Measurements from ENCODE around the gene GNG3. TPM values are rescaled to one million over a fixed set of nuclear protein-coding genes. Genes with fewer than 3 reads are reported as not detected.
"Not testable (repeated sequence)": the region's sequence is repeated elsewhere in the genome, so short reads cannot be mapped to it uniquely, and the experiment has no call there.

Gene GNG3
- total RNA-seq, 1 experiment from 2014 or later = not detected

DNA sequence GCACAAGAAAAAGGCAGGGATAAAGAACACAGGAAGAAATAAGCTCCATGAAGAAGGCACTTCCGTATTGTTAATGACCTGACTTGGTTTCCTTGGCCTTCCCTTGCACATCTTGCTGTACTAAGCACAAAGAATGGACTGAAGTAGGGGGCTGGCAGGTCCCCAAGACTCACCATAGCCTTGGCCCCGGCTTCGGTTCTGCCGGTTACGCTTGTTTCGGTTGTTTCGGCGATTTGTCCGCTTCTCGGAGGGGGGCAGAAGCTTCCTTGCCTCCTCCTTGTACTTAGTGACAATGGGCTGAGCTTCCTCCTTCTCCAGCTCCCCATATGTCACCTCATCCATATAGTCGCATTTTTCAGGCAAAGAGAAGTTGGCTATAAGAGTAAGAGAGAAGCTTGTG lies 9.3 kb downstream of the GNG3 start:
- DNase-seq (ENCODE audit: low read depth) = no peak

- peak; percentile 25 for DNase-seq (ENCODE audit: low read depth)
Observed at GRCh38 chr11:62719302-62719978, 12.0 kb downstream of the GNG3 start.

DNA sequence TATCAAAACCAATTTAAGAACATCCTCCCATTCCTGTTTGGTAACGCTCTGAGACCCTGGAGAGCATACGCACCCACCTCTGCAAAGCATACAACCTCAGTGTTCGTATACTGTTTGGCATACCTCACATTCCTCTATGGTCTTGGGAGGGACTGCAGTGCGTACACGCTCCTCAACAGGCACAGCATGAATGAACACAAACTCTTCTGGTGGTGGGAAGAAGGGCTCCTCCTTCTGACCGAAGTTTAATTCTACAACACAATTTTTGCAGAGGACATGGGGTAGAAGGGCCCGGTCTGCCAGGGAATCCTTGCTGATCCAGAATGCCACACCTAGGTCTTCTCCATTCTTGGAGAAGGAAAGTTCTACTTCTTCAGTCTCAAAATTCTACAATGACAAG lies 14.5 kb downstream of the GNG3 start:
- DNase-seq (ENCODE audit: low read depth) = peak; percentile 33

- no peak for DNase-seq (ENCODE audit: low read depth)
Observed at GRCh38 chr11:62724171-62724570, 16.7 kb downstream of the GNG3 start.

DNA sequence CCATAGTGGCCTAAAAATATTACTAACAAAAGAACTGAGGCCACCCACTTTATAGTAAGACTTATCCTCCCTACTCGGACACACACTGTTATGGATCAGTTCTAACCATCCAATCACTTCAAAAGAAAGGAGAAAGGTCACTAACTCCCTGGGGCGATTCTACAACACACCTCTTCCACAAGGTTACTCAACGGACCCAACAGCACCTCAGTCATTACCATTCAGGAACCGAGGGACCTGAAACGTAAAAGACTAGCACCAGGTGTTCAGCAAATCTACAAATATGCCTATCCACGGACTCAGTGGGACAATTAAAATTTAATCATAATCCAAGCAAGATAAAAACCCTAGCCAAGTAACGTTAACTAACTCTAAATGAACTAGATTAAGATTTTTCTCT lies 18.2 kb downstream of the GNG3 start:
- DNase-seq (ENCODE audit: low read depth) = no peak

DNA sequence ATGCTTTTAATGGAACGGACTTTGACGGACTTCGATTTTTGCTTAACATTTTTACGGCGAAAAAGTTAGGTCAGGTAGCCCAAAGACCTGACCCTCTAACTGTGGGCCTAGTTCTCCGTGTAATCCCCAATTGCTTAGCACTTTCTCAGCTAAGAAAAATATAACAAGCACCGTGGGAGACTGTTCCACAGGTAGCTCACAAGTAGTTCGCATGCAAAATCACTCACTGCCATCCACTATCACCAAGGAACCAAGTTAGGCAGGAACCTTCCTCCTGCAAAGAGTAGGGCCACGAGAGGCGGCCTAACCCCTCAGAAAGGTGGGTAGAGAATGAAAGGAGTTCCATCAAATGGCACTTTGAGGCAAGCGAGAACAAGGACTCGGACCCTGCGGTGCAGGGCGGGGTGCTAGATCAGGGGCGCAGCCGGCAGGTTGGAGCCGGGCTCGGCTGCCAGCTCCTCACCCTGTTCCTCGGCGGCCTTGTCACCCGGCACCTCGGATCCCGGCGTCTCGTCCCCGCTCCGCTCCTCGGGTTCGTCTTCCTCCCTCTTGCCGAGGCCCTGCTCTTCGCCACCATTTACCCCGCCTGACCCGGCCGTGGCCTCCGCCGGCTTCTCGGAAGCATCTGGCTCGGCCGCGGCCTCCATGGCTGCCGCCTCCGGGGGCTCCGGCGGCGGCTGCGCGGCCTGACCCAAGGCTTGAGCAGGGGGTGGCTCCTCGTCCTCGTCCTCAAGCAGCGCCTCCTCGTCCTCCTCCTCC lies 18.9 kb downstream of the GNG3 start:
- DNase-seq (ENCODE audit: low read depth) = no peak

DNA sequence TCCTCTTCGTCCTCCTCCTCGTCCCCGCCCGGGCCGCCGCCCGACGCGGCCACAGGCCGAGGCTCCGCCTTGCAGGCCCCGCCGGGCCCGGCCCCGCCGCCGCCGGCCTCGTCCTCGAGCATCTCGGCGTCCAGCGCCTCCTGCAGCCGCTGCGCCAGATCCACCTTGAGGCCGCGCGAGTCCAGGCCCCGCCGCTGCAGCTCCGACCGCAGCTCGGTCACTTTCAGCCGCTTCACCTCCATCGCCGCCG lies 19.4 kb downstream of the GNG3 start:
- no peak for DNase-seq (ENCODE audit: low read depth)

DNA sequence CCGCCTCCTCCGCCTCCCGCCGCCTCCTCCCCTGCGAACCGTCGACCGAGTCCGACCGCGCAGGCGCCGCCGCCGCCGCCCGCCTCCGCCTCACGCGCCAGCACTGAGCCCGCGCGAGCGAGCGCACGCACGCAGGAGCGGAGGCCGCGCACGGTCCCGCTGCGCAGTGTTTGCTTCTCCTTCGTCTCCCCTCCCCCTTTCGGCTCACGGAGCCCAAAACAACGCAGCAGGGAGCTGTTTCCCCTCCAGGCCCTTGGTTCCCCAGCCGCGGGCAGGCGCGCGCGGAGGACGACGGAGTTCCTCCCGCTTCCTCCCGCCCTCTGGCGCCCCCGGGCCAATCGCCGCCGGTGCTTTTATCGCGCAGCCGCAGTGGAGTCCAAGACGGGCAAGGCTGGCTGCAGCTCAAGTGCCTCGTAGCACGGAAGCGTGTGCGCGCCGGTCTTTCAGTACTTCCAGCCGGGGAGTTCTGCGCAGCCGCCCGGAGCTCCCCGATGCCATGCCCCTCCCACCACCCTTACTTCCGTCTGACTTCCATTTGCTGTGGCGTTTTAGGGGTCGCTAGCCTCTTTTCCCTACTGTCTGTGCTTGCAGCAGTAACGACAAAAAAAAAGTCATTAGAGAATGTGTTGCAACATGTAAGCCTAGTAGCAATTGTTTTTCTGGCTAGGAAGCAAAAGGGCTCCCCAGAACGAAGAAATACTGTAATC lies 19.8 kb downstream of the GNG3 start, which contains the start of gene HNRNPUL2:
Gene HNRNPUL2 (minus strand): TSS at position 293 of the 707 bp plus-strand sequence. CDS start 301 bp downstream, outside the sequence.
- peak; percentile 99 for DNase-seq (ENCODE audit: low read depth)

DNA sequence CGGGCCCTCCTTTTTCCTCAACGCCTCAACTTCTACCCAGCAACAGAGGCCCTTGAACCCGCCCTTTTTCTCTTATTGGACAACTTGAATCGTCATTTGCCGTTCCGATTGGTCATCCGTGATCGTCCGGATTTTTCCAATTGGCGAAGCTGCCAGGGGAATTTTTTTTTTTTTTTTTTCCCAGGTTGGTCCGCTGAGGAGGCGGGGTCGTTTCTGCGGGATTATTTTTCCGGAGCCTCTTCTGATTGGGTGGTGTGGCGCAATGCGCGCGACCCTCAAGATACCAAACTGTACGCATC lies 20.3 kb downstream of the GNG3 start:
- DNase-seq (ENCODE audit: low read depth) = peak; percentile 99

GRCh38 chr11:62728171-62728988 lies 20.9 kb downstream of the GNG3 start, which contains the start of gene TTC9C:
Gene TTC9C (plus strand): TSS chr11:62728486. CDS start chr11:62728849, 363 bp downstream.
- DNase-seq (ENCODE audit: low read depth) = peak; percentile 86

GRCh38 chr11:62730076-62730475 lies 22.6 kb downstream of the GNG3 start:
- not testable (repeated sequence) for DNase-seq (ENCODE audit: low read depth)

GRCh38 chr11:62732830-62733229 lies 25.4 kb downstream of the GNG3 start:
- DNase-seq (ENCODE audit: low read depth) = peak; percentile 57

- DNase-seq (ENCODE audit: low read depth) = no peak
Observed at GRCh38 chr11:62737196-62737595, 29.7 kb downstream of the GNG3 start.

DNA sequence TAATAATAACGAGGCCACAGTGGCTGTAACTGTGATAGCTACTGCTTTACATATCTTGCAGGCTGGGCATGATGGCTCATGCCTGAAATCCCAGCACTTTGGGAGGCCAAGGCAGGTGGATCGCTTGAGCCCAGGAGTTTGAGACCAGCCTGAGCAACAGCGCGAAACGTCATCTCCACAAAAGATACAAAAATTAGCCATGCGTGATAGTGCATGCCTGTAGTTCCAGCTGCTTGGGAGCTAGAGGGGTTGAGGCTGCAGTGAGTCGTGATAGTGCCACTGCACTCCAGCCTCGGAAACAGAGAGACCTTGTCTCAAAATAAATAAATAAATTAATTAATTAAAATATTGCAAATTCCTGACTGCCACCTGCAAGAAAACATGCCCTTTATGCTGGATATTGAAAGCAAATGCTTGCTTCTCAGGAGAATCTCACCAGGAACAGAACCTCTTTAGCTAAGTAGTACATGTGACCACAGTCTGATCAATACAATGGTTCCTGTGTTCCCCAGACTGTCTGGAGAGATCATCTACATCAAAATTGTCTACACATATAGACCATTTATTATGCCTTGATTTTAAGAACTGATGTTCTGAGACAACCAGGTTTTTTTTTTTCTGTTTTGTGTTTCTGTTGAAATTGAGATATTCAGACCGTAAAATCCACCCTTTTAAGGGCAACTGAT lies 40.1 kb downstream of the GNG3 start:
- no peak for DNase-seq (ENCODE audit: low read depth)

- not testable (repeated sequence) for DNase-seq (ENCODE audit: low read depth)
Observed at GRCh38 chr11:62749931-62750330, 42.5 kb downstream of the GNG3 start.

DNA sequence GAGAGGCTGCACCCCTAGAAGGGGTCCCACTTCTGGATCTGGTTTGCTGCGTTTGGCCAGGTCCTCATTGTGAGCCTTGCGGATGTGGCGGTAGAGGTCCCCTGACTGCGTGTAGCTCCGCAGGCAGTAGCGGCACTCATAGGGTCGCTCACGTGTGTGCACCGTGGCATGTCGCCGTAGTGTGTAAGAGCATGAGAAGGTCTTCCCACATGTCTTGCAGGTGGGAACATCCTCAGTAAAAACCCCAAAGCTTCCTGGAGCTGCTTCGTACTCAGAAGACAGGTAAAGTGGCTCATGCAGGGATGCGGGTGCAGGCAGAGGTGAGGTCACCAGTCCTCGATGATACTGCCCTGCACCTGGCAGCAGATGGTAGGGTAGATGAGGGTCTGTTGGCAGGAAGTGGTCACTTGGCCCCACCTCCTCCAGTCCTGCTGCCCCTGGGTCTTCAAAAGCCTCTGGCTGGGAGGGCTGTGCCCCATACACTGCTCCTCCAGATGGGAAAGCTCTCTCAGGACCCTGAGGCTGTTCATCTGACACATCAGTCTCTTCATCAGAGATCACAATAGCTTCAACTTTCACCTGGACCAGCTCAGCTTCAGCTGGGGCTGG lies 44.8 kb downstream of the GNG3 start:
- DNase-seq (ENCODE audit: low read depth) = no peak

DNA sequence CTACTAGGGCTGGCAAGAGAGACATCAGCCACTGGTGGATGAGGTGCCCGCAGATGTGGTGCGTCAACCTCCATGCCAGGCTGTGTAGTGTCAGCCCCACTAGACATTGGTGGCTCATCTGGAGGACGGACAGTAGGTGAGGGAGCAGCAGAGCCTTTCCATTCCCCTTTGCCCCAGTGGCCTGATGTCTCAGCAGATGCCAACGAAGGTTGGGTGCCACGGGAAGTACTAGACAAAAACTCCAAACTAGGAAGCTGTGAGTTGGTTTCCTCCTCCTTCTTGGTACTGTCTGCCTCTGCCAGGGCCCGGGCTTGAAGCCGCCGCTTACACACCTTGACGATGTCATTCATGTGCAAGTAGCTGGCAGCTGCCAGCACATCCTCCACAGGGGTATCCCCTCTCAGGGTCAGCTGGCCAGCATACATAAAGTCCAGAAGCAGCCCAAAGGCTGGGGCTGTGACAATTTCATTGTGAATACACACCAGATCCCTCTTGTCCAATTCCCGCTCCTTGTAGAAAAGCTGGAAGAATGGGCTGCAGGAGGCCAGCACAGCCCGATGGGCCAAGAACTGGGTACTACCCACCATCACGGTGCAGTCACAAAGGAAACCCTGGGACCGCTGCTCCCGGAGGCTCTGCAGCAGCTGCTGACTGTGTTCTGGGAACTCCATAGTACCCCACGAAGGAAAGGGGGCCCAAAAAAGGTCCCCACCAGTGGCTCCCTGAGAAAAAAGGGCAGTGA lies 45.7 kb downstream of the GNG3 start:
- no peak for DNase-seq (ENCODE audit: low read depth)

DNA sequence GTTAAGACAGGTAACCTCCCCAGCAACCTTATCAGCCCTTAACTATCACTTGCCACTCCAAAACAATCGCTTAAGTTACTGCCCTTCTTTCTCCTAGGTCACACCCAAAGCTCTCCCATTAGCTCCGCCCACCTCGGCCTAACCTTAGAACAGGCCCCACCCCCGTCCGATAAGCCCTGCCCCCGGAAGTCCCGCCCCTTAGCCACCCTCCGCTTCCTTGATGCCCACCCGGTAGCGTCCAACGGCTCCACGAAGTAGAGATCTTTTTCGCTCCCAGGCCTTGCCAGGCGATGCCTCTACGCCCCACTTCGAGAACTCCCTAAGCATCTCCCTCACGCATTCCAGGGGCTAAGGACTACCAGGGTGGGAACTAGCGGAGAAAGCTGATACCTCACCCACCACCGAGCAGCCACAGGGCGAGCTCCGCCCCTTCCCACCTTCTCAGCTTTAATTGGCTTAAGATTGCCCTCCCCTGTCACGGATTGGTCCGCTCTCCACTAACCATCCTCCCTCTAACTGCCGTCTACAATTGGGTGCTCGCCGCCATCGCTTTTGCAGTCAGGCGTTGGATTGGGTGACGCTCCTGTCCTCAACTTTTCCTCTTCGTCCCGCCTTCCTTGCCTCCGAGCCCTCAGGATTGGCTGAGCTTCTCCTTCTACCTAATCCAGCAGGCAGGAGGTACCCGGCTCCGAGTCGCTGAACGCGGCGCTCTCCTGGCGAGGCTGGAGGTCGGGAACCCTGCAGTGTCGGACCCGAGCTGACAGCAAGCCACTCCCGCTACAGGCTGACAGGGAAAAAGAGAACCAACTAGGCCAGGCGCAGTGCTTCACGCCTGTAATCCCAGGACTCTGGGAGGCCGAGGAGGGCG lies 46.5 kb downstream of the GNG3 start, which contains the start of gene ZBTB3:
Gene ZBTB3 (minus strand): TSS at position 425 of the 868 bp plus-strand sequence. CDS start 496 bp downstream, outside the sequence.
- DNase-seq (ENCODE audit: low read depth) = peak; percentile 99

- DNase-seq (ENCODE audit: low read depth) = no peak
Observed at GRCh38 chr11:62755086-62755615, 47.7 kb downstream of the GNG3 start.
